Limb (tissue), 2 donors: ENCODE data around the gene ZNF827.

Experiments used
- DNase-seq, 2 donors: peaks; one replicate each; pipeline ENCODE4 v3.0.0-alpha.2; 2016; ENCODE audit errors: extremely low spot score in 2 of 2

ZNF827 gene

DNA sequence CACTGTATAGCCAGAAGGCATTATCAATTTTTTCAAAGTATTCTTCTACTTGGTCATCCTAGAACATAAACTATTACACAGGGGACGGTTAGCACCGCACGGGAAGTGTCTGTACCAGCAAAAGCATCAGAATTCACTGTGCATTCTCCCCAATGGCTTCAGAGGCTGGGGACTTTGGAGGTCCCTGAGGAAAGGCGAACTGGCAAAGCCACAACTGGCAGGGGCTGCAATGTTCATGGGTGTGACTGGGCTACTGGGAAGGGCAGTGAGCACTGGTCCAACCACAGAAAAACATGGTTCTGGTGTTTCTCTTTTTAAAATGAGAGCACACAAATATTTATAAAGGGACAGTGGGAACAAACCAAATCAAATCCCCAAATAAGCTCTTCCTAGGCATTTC, 175.2 kb downstream of the ZNF827 start:
- DNase-seq = no peak

GRCh38 chr4:145762719-145763118, 175.9 kb downstream of the ZNF827 start:
- DNase-seq = no peak

GRCh38 chr4:145760961-145761929, 177.4 kb downstream of the ZNF827 start:
- DNase-seq = no peak

GRCh38 chr4:145760176-145760575, 178.4 kb downstream of the ZNF827 start:
- no peak for DNase-seq

DNA sequence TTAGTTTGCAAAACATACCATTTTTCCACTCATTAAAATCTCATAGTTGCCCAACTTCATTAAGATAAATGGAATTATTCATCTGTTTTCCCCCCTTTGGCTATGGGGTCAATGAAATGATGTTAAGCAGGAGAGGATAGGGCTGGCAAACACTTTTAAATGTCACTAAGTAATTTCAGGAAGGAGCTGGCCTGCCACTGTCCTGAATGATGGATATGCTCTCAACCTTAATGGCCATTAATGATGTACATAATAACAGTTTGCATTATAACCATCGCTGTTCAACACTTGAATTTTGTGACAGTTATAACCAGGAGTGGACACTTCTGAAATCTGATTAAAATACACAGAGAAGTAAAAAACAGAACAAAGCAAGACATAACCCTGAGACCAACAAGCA, 181.4 kb downstream of the ZNF827 start:
- DNase-seq = no peak

DNA sequence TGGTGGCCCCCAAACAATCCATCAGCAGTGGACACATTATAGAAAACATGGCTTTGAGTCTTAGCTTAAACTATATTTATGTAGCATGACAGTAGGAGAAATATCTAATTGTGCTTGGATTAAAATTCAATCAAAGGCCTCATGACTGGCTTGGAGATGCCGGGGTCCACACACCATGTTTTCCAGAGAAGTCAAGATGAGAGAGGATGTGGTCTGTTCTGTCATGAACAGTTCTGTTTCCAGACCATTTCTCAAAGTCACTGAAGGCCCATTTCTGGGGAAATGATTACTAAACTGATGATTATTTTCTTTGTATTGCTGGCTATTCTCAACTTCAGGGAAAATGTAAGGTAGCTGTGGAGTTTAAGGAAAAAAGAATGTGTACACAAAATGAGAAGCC, 182.4 kb downstream of the ZNF827 start:
- no peak for DNase-seq

DNA sequence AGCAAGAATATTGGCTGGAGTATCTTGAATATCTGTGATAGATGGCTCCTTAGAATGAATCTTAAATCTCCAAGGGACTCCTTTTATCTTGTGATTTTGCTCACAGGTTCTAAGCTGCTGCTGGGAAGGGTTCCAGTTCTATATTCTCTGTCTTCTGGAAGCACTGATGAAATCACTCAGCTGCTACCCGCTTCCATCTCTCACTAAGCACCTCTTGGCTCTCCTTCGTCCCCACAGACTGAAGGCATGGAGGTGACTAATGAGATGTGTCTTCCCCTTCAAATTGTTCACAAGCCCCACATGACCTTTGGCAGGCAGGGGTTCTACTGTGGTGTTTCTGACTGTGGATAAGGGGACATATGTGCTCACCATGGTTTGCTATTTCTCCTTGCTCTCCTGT, 182.8 kb downstream of the ZNF827 start:
- no peak for DNase-seq

DNA sequence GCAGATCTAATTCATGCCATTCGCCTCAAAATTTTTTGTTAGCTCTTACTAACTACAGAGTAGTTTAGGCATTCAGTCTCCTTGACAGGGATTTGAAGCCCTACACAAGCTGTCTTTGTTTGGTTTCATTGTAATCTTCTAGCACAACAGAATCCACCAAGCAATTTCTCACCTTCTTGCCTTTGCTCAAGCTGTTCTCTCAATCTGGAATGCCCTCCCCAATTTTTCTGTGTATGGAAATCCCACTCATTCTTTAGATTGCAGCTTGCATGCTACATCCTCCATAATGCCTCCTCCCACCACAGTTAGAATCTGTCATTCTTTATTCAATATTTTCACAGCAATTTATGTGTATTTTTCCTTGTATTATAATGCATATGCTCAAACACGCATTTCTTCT, 195.0 kb downstream of the ZNF827 start:
- no peak for DNase-seq

DNA sequence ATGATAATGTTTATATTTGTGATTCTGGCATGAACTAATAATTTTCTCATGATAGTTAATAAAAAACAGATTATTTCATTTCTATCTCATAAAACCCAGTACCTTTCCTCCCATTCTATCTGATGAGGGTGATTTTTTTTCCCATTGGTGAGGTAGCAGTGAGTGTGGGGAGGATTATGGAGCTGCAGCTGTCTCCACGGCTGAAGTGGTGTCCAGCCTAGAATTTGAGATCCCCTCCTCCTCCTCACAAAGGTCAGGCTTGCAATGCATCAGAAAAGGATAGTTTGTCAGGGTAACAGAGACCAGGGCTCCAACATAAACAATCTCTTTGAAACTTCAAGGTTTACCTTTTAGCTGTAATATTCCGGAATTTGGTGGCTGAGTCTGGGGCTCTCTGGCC, 197.8 kb downstream of the ZNF827 start:
- DNase-seq = no peak

DNA sequence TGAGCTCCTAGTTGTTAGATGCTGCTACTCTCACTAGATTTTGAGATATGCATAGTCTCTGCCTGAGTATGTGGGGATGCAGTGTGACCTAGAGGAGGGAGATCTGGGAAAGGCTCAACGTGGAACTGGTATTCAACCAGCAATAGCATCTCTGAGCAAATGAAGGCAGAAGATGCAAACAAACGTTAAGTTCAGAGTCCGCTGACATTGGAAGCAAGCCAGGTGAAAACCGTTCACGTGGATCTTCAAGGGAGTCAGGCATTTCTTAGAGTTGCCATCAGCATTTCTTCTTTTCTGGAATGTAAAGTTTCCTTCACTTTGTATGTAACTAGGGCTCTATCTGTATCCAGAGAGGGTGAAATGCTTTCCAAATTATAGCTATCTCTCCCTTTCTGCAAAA, 198.8 kb downstream of the ZNF827 start:
- no peak for DNase-seq

DNA sequence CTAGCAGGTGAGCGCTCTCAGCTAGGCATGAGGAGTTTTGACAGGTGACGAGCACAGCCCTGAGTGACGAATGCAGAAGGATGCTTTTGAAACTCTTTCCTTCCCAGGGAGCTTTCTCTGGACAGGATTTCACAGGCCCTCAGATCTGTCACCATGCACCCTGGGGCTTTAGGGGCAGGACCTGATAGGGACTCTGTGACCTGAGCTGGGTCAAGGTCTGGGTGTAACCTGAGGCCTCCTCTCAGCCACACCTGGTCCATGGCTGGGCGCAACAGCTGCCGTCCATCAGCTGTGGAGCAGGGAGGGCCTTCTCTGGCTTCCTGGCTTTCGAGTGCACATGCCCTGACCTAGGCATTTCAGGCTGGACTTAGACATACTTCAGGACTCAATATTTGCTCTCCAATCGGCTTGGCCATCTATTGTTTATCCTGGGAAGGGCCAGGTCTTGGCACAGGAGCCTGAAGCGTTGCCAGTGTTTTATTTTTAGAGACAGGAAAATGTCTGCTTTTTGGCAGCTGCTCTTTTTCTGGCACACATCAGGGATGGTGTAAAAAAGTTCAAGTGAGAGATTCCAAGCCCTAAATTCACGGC, 202.3 kb downstream of the ZNF827 start:
- peak in 1 of 2 donors; percentile 34 for DNase-seq

DNA sequence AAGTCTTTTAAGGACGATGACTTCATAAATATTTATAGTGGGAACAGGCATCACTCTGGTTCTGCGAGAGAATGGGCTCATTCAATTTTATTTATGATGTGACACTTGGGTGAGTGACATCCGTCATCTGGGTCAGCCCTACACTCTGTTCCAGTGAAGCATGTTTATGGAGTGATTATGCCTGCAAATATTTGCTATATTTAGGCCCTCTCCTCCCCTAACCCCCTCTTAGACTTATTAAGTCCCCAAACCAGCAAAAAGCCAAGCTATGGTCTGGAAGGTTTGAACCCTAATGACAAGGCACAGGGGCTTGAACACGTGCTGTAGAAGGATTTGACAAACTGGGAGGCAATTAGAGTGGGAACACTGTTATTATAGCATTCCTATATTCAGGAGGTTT, 202.8 kb downstream of the ZNF827 start:
- no peak for DNase-seq

- no peak for DNase-seq
Observed at GRCh38 chr4:145735347-145735675, 203.3 kb downstream of the ZNF827 start.

- DNase-seq = peak in 1 of 2 donors; percentile 50
Observed at GRCh38 chr4:145734576-145735346, 203.9 kb downstream of the ZNF827 start.

- no peak for DNase-seq
Observed at GRCh38 chr4:145734031-145734430, 204.6 kb downstream of the ZNF827 start.

GRCh38 chr4:145732895-145733880, 205.4 kb downstream of the ZNF827 start:
- DNase-seq = peak; percentile 97 to 98

GRCh38 chr4:145732001-145732815, 206.4 kb downstream of the ZNF827 start:
- peak in 1 of 2 donors; percentile 47 for DNase-seq

DNA sequence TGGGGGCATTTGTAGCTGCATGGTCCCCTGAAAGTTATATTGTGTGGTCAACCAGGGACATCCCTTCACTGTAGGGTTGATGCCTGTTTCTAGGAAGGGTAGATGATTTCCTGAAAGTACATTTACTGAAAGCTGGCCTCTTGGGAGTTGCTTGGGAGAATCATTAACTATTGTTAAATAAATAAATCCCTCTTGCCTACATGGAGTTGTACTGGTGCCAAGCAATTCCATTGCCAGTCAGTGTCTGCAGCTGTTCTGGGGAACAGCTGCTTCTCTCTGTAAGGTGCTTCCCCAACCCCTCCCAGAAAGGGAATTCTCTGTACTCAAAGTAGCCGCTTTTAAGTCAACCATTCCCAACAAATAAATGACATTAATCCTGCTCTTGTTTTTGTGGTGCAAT, 207.6 kb downstream of the ZNF827 start:
- DNase-seq = peak in 1 of 2 donors; percentile 68

- DNase-seq = peak in 1 of 2 donors; percentile 34
Observed at GRCh38 chr4:145730026-145730425, 208.6 kb downstream of the ZNF827 start.

DNA sequence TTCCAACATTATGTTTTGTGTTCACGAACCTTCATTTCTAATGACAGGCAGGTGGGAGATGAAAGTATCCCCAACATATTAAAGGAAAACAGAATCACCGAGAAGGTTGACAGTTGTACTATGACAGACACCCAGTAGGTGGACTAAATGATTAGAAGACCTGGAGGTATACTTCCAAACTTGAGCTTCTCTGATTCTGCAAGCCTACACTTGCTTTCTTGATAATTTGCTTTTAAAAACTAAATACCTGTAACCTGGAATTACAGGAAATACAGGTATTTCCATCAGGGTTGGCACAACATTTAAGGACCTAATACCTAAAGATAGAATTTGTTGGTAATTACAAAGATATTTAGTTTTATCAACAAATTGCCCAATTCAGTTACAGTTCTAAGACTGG, 215.3 kb downstream of the ZNF827 start:
- no peak for DNase-seq
